Activated T-cell treated with anti-CD3 and anti-CD28 coated beads, Interleukin-2, amount 50 U/mL, for 1 hour (primary cell): Measurements from ENCODE around the gene ACP4.
"Not testable (repeated sequence)": the region's sequence is repeated elsewhere in the genome, so short reads cannot be mapped to it uniquely, and the experiment has no call there.

Experiments used
- DNase-seq: peaks from one replicate; pipeline ENCODE4 v3.0.0-alpha.2; 2020

Gene ACP4, protein sequence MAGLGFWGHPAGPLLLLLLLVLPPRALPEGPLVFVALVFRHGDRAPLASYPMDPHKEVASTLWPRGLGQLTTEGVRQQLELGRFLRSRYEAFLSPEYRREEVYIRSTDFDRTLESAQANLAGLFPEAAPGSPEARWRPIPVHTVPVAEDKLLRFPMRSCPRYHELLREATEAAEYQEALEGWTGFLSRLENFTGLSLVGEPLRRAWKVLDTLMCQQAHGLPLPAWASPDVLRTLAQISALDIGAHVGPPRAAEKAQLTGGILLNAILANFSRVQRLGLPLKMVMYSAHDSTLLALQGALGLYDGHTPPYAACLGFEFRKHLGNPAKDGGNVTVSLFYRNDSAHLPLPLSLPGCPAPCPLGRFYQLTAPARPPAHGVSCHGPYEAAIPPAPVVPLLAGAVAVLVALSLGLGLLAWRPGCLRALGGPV

DNA sequence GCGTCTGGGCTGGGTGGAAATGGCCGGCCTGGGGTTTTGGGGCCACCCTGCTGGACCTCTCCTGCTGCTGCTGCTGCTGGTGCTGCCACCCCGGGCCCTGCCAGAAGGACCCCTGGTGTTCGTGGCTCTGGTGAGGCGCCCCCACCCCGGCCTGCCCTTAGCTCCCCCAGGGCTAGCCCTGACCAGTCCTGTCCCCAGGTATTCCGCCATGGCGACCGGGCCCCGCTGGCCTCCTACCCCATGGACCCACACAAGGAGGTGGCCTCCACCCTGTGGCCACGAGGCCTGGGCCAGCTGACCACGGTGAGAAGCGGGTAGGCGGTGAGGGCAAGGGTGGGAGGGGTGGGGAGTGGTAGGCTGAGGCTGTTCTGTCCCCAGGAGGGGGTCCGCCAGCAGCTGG is at the start of gene ACP4:
Gene ACP4 (plus strand): TSS at position 20 of the 400 bp plus-strand sequence. CDS start 0 bp downstream, at position 20.
- no peak for DNase-seq

GRCh38 chr19:50741179-50741933 is 48.9 kb upstream of the ACP4 start:
- DNase-seq: no peak

DNA sequence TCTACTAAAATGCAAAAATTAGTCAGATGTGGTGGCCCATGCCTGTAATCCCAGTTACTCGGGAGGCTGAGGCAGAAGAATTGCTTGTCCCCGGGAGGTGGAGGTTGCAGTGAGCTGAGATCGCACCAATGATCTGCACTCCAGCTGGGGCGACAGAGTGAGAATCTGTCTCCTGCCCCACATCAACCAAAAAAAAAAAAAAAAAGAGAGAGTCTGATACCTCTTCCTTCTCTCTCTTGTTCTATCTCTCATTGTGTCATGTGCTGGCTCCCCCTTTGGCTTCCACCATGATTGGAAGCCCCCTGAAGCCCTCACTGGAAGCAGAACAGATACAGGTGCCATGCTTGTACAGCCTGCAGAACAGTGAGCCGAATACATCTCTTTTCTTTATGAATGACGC is 46.7 kb upstream of the ACP4 start:
- no peak for DNase-seq

GRCh38 chr19:50745221-50745620 is 45.0 kb upstream of the ACP4 start:
- no peak for DNase-seq

- DNase-seq: not testable (repeated sequence)
These were observed 43.1 kb upstream of the ACP4 start for GRCh38 chr19:50747141-50747540.

DNA sequence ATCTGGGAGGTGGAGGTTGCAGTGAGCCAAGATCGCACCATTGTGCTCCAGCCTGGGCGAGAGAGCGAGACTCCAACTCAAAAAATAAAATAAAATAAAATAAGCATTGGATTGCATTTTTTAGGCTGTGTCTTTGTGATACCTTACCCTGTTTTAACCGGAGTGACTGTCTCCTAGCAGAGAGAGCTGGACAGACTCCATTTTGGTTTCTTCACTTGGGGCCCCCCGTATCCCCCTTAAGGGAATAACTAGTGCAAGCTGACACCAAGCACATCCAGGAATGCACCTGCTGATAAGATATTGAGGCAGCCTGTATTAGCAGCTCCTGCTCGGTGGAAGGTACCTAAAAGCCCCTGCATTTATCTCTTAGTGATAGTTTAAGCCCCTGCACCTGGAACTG is 40.7 kb upstream of the ACP4 start:
- DNase-seq: no peak

GRCh38 chr19:50750010-50750409 is 40.2 kb upstream of the ACP4 start:
- DNase-seq: no peak

DNA sequence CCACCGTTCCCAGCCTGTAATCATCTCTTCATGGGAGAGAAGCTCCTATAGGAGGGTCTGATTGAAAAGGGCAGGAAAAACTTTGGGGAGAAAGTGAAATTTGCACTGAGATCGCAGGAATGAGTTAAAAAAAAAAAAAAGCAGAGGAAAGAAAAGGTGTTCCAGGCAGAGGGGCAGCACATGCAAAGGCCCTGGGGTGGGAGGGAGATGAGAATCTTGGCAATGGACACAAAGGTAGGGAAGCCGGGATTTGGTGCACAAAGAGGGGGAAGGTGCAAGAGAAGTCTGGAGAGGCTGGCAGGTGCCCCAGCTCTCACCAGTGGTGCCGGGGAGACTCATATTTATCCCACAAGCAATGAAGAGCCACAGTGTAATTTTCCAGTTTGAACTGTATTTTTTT is 36.3 kb upstream of the ACP4 start:
- DNase-seq: no peak

DNA sequence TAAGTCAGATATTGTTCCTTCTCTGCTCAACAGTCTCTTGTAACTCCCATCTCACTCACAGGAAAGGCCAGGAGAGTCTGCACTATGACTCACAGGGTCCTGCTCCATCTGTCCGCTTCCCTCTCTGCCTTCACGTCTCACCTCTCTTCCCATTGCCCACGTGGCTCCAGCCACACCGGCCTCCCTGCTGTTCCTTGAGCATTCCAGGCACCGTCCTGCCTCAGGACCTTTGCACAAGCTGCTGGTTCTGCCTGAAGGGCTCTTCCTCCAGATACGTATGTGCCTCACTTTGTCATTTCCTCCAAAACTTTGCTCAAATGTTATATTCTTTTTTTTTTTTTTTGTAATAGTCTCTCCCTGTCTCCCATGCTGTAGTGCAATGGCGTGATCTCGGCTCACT is 34.0 kb upstream of the ACP4 start:
- not testable (repeated sequence) for DNase-seq

DNA sequence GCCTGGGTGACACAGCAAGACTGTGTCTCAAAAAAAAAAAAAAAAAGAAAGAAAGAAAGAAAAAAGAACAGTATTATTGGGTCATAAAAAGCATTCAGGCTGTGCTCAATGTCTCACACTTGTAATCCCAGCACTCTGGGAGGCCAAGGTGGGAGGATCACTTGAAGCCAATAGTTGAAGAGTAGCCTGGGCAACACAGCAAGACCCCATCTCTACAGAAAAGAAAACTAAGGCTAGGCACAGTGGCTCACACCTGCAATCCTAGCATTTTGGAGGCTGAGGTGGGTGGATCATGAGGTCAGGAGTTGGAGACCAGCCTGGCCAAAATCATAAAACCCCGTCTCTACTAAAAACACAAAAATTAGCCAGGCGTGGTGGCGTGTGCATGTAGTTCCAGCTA is 32.6 kb upstream of the ACP4 start:
- not testable (repeated sequence) for DNase-seq

- not testable (repeated sequence) for DNase-seq
These were observed 31.1 kb upstream of the ACP4 start for GRCh38 chr19:50759076-50759475.

DNA sequence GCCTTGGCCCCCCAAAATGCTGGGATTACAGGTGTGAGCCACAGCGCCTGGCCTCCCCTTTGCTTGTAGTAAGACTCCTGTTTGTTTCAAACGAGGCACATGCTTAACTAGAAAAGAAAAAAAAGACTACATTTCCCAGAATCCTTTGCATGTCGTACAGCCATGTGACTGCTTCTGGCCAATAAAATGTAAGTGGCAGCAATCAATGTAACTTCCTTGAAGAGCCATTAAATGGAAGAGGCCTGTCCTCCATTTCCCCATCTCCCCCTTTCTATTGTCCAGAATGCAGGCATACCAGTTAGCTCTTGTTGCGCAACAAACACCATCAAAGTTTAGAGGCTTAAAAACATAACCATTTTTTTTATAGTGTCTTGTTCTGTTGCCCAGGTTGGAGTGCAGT is 30.3 kb upstream of the ACP4 start:
- no peak for DNase-seq

DNA sequence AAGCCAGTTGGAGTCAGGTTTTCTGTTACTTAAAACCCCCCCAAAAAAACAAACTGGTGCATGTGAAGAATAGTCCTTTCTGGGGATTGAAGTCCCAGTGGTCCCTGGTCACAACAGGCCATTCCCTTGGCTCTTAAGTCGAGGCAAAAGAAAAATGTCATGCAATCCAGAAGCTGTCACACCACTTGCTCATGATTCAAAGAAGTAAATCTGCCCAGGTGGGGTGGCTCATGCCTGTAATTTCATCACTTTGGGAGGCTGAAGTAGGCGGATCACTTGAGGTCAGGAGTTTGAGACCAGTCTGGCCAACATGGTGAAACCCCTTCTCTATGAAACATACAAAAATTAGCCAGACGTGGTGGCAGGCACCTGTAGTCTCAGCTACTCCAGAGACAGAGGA is 28.7 kb upstream of the ACP4 start:
- not testable (repeated sequence) for DNase-seq

GRCh38 chr19:50763521-50763920 is 26.7 kb upstream of the ACP4 start:
- DNase-seq: not testable (repeated sequence)

- DNase-seq: no peak
These were observed 25.8 kb upstream of the ACP4 start for GRCh38 chr19:50764409-50764808.

DNA sequence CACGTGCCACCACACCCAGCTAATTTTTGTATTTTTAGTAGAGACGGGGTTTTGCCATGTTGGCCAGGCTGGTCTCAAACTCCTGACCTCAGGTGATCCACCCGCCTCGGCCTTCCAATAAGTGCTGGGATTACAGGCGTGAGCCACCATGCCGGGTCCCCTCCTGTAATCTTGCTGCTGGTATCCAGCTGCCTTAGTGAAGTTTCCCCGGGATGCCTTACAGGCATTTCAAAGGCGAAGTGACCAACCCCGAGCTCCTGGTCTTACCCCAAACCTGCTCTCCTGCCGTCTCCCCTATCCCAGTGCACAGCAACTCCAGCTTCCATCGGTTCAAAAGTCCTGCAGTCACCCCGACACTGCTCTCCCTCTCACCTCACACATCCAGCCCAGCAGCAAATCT is 23.5 kb upstream of the ACP4 start:
- DNase-seq: not testable (repeated sequence)

- not testable (repeated sequence) for DNase-seq
These were observed 23.0 kb upstream of the ACP4 start for GRCh38 chr19:50767263-50767662.

GRCh38 chr19:50768277-50768676 is 21.9 kb upstream of the ACP4 start:
- DNase-seq: no peak

DNA sequence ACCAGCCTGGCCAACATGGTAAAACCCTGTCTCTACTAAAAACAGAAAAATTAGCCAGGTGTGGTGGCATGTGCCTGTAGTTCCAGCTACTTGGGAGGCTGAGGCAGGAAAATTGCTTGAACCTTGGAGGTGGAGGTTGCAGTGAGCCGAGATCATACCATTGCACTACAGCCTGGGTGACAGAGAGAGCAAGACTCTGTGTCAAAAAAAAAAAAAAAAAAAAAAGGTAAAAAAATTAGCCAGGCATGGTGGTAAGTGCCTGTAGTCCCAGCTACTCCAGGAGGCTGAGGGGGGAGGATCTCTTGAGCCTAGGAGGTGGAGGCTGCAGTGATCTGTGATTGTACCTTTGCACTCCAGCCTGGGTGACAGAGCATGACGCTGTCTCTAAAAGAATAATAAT is 20.1 kb upstream of the ACP4 start, which contains the start of gene GPR32:
Gene GPR32 (plus strand): TSS at position 301 of the 400 bp plus-strand sequence. CDS start 137 bp downstream, outside the sequence.
- not testable (repeated sequence) for DNase-seq

GRCh38 chr19:50770888-50771287 is 19.3 kb upstream of the ACP4 start:
- DNase-seq: no peak

DNA sequence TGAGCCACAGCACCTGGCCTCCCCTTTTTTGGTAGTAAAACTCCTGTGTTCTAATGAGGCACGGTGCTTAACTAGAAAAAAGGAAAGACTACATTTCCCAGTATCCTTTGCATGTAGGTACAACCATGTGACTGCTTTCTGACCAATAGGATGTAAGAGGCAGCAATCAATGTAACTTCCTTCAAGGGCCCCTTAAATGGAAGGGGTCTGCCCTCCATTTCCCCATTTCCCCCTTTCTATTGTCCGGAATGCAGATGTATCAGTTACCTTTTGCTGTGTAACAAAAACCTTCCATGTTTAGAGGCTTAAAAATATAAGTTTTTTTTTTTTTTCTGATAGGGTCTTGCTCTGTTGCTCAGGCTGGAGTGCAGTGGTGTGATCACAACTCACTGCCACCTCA is 17.7 kb upstream of the ACP4 start:
- no peak for DNase-seq

DNA sequence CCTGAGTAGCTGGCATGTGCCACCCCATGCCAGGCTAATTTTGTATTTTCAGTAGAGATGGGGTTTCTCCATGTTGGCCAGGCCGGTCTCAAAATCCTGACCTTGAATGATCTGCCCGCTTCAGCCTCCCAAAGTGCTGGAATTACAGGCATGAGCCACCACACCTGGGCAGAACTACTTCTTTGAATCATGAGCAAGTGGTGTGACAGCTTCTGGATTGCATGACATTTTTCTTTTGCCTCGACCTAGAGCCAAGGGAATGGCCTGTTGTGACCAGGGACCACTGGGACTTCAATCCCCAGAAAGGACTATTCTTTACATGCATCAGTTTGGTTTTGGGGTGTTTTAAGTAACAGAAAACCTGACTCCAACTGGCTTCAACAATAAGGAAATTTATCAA is 17.3 kb upstream of the ACP4 start:
- DNase-seq: not testable (repeated sequence)

DNA sequence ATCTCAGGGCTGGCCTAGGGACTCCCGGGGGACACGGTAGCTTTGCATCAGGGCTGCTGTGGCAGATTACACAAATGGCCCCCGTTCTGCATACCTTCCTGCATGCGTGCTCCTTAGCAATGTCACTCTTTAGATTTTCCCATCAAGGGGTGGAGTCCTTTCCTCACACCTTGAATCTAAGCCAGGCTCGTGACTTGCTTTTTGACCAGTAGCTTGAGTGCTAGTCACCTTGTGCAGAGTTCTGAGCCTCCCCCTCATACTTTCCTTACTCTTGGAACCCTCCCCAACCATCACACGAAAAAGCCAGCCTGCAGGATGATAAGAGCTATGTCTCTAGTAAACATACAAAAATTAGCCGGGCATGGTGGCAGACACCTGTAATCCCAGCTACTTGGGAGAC is 16.8 kb upstream of the ACP4 start:
- not testable (repeated sequence) for DNase-seq

GRCh38 chr19:50776131-50776530 is 14.1 kb upstream of the ACP4 start:
- no peak for DNase-seq
